NCI-H1694 (cell line): ENCODE data around the gene IGFBP2.

Experiments
- DNase-seq: peaks from one replicate; lab custom pipeline; 2025; lab: John Stamatoyannopoulos, UW

IGFBP2 gene

DNA sequence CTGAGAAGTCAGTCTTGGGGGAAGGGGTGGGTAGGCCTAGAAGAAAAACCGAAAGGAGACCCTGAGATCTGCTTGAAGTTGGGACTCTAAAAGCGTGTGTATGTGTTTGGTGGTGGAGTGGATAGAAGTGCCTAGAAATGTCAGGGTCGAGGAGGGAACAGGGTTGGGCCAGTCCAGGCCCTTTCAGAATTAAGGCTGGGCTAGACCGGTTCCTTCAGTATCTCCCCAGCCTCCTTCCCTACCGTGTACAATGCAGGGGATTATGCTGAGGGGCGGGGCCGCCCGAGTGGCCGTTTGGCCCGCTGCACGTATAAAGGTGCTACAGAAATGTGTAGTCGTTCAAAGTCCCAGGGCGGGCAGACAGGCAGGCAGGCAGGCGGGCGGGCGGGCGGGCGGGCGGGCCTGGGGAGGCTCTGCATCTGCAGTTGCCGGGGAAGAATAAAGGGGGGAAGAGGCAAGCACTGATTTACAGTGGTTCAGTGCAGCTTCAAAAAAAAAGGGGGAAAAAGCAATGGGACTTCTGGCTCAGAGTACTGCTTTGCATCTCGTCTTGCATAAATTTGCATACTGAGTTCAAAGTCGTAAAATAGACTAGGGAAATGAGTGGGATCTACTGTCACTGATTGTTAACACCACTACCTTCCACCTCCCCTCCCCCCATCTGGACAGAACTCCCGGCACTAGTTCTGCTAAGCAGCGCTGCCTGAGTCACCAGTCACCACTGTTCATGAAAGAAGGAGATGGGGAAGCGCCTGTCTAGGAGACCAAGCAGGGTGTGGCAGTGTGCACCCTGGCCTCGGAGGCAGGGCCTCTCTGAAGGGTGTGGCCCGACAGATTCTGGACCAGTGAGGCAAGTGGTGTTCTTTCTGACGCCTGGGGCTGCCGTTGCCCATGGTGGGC, 3.6 kb downstream of the IGFBP2 start:
- DNase-seq, result no peak

DNA sequence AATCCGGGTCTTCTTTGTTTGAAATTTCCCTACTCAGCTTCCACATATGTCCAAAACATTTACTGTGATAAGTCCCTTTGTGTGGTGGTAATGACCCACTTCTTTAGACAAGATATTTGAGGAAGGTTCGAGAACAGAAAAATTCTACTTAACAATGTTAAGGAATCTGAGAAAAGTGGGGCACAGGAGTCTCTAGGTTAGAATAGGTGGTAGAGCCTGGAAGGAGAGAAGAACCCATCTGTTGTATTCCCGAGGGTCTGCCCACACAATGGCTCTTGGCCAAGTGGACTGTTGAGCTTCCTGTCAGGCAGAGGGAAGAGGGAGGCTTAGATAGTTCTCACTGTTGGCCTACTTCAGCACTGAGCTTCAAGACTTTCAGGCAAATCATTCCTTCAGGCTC, 4.3 kb downstream of the IGFBP2 start:
- no peak for DNase-seq

DNA sequence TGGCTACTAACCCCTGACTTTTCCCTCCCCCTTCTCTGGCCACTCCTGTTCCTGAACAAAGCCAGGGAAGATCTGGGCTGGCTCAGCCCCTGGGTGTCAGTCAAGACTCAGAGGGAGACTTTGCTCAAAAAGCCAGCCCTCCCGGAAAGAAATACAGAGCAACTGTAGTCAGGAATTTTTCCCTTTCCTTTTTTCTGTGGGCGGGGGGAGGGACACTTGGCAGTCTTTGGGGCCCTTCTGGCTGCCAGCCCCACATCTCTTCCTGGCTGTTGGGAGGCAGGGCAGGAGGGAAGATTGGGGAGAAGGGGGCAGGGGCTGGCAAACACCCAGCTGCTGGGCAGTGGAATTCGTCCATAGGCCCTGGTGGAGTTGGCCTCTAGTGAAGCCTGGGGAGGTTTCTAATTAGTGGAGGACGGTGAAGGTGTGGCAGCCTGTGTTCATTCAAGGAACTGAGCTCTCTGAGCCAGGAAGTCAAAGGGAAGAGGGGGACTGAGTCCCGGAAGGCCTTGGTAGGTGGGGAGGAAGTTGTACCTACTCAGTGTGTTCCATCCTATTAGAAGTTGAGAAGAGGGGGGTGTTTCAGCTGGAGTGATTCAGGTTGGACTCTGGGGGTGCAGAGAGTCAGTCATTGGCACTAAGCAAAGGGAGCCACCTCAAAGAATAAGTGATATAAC, 10.9 kb downstream of the IGFBP2 start:
- no peak for DNase-seq

DNA sequence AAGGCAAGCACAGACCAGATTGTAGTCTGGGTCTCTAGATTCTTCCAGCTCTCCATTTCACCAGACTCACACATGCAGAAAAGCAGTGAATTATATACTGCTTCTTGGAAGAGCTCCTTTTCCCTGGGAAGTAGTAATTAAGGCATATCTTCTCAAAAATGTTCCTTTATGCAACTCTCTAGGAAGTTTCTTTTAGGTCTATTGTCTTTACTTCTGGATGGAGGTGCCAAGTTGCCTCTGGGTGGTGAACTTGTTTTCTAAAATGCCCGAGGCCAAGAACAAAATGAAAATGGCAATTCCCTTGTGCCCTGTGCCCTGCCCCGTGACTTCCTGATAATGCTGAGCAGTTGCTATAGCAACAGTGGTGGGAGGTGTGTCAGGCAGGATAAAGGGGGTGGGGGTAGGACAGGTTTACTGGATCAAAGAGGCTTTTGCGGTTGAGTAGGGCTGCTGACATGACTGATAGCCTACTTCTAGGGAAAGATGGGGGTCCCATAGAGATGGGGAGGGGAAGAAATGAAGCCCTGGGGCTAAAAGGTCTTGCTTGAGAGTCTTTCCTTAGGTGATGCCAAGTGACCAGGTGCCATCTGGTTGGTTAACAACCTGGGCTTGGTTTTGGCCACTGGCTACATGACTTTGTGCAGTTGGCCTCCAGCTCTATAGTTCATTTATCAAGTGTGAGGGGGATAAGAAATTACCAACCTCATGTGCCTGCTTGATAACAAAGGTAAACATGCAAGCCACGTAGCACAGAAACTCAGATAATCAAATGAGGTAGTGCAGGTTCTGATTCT, 11.8 kb downstream of the IGFBP2 start:
- no peak for DNase-seq

DNA sequence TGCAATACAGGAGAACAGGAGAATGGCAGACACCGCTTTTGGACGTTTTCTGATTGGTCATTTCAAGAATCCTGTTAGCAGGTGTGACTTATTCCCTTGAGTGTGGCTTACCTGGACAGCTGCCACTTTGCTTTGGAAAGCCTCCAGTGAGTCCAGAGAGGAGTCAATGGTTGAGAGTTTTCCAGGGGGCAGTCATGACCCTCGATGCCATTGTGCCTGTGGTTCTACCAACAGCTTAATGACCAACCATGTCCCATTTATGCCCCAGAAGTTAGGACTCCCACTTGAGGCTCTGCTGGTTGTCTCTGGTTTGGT, 12.4 kb downstream of the IGFBP2 start:
- no peak for DNase-seq

DNA sequence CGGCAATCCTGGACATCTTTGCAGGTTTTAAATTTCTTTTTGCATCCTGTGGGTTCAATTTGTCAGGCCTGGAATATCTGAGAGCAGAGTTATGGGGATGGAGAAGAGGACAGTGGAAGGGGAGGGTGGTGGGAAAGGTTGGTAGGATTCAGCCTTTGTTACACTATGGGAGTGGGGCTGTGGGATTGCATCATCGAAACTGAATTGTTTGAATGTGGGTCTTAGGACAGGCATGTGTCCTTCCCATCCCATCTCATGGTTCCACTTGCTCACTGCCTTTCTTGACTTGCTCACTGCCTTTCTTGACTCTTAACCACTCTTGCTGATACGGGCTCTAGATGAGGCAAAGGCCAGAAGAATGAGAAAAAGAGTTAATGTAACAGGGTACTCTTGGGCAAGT, 12.9 kb downstream of the IGFBP2 start:
- DNase-seq, result no peak

DNA sequence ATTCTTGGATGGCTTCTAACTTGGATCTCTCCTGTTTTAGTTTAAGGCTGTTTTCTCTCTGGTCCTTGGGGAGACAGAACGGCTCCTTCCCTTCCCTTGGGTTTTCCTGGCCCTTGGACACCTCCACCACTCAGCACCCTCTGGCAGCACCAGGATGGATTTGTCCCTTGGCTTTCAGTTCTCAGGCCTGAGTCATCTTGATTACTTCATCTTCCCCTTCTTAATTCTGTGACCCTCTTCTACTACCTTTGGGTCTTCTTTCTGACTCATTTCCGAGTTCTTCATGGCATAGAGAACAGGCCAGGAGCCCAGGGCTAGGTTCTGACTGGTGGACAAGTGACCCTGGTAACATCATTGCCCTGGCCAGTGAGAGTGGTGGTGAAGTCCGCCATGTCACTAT, 14.9 kb downstream of the IGFBP2 start:
- DNase-seq, result no peak

DNA sequence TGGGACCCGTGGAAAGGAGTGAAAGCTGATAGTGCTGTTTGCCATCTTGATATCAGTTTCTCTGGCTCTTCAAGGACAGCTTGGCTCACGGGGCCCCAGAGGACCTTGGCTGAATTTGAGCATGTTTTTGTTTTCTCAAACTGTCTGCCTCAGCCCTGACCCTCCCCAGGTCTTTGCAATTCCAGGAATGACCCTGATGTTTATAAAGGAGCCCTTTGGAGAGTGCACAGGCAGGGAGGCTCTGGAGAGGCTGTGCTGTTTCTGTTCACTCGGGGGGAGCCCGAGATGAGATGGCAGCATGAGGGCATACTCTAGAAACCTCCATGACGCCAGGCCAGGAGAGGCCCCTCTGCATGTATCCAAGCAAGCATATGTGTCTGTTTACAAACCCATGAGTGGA, 16.4 kb downstream of the IGFBP2 start:
- DNase-seq, result no peak

DNA sequence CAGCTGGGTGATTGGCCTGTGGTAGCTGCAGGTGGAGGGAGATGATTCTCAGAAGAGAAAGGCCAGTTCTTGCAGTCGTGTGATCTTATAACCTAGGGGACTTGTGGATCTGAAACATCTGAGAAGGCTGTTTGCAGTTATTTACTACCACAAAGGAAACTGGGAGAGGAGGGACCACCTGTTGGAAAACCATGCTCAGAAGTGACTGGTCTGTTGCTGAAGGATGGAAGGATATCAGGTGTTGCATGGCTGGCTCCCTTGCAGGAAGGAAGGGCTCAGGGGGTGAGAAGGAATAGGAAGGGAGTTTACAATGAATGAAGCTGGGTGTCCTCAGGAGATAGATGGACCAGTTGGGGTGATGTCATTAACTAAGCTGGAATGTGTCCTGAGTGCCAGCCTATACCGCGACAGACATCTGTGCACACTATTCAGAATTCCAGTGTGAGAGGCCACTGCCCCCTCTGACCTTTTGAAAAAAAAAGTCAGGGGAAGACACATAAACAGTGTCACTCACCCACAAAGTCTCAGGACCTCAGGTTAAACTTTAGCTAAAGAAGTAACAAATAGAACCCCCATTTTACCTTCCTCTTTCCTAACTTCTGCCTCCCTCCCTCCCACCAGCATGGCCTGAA, 17.5 kb downstream of the IGFBP2 start:
- no peak for DNase-seq

DNA sequence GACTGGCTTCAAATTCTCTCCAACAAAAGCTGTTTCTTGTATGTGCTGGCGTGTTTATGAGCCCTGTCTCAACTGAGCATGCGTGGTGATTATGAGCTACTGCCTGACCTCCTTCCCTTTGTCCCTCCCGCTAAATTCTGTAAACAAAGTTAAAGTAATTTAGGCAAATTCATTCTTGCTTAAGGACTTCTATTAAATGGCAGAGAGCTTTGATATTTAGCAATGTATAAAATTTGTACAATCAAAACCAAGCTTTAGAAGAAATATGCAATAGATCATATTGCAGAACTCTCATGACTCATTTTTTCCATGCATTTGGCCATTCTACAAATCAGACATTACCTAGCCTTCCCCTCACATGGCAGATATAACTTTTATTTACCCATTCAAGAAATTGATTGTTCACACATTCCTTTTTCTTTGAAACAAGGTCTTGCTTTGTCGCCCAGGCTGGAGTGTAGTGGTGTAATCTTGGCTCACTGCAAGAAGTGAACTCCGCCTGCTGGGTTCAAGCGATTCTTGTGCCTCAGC, 18.2 kb downstream of the IGFBP2 start:
- no peak for DNase-seq

DNA sequence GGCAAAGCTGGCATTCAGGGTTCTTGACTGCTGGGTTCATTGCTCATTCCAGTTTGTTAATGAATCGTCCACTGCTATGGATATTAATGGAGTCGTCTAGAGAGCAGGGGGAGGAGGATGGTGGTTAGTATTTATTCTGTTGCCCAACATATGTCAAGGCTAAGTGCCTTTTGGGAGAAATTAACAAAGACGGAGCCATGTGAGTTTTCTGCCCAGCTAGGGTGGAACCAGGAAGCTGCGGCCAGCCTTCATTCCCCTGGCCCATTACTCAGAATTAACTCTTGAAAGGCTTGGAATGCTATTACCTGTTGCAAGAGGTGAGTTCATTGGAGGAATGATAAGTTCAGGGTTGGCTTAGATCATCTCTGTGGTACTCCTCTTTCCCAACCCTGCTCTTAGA, 19.3 kb downstream of the IGFBP2 start:
- DNase-seq, result no peak

DNA sequence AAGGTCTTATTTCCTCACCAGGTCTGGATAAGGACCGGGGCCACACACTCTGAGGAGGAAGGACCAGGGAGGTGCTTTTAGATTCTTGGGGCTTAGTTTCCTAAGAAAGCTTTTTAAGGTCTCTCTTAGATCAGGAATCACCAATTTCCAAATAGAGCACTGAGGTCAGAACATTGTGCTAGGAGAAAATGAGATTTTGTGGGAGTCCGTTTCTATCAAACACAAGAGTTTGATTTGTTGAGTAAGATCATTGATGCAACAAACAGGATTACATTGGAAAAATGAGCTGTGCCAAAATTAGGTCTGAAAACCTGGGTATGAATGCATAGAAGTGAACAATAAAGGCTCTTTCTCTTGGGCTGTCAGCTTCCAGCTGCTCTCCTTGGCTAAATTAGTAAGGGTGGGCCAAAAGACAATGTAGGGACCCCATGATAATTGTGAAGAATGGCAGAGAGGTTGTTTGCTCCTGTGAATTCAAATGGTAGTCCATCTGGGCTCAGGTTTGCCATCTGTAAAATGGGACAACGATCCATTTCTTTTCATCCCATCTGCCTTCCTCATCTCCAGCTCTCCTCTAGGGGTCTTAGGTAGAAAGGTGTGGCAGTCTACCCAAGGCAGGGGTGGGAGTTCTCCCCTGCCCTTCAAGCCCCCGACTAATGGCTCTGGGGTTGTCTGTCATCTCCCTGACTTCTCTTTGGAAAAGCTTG, 20.0 kb downstream of the IGFBP2 start:
- DNase-seq, result no peak

DNA sequence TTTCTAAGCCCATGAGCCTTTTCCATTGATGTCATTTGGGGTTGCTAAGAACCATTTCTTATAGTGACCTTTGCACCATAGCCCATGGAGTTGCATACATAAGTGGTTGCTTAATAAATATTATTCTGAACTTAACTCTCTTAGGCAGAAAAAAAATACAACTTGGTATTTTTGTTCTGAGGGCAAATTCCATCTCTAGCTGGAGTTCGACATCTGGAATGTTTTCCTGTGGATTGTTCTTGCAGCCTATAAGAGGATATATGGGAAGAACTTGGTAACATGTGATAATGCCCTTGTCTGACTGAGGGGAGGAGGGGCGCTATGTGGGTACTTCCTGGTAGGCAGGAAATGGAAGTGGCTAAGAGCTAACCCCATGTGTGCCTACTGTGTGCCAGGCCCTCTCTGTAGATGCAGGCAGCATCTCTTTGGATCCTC, 20.7 kb downstream of the IGFBP2 start:
- DNase-seq, result no peak

DNA sequence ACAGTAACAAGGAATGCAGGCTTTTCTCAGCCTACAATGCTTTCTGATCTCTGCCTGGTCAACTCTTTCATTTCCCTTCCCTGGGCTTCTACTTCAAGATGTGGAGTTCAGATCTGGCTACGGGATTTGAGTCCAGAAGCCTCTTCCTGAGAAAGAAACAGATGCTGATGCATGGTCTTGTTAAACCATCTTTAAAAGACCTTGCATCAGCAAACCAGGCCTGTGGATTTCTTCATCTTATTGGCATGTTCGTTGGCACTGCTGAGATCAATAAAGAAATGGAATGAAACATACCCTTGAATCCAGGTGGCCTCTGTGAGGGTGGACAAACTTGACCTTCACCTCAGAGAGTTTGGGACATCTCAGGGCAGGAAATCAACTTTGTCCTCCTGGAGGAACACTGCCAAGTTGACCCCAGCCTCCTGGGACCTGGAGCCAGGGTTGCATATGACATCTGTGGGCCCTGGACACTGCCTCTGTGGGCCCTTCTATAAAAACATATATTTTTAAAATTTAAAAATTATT, 21.4 kb downstream of the IGFBP2 start:
- no peak for DNase-seq

DNA sequence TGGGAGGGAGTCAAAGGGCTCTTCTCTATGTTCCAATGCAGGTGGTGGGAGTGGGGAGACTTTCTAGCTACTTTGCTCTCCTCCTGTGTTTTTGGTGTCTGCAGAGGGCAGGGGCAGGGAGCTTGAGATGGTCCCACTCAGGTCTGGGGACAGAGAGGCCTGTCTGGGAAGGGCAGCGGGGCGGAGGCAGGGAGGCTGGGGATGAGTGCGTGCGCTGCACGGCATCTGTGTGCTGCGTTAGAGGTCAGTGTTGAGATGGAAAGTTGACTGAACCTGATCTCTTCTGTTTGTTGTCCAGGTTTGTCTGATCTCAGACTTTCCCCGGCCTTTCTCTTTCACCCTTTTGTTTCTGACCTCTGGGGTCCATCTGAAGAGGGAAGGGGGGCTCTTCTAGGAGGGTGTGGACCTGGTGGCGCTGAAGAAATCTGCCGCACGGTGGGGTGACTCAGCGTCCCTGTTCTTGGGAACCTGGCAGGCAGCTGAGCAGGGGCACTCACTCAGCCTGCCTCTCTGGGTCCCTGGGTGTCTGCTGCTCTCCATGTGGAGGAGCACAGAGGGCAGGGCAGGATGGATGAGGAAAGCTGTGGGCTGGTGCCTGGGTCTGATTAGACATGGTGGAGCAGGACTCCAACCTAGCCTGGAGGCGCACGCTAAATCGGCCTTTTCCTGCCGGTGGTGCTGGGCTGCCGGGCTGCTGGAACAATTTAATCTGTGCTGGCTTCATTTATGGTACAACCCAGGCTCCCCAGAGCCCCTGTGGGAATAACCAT, 24.1 kb downstream of the IGFBP2 start:
- no peak for DNase-seq

DNA sequence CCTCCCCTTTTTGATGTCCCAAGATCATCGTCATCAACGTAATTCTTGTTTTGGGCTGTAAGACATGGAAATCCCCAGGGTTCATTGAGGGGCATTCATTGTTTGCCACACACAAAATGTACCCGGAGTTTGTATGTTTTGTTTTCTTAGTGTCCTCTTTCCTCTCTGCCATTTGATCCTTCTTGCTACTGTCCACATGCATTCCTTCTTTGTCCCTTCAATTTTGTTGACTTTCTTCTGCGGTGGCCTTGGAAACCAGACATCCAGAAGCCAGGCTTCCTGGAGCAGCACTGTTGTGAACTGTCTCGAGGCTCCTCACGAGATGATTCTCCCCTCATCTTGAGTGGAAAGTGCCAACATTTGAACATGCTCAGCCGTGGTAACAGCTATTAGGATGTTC, 24.8 kb downstream of the IGFBP2 start:
- no peak for DNase-seq

DNA sequence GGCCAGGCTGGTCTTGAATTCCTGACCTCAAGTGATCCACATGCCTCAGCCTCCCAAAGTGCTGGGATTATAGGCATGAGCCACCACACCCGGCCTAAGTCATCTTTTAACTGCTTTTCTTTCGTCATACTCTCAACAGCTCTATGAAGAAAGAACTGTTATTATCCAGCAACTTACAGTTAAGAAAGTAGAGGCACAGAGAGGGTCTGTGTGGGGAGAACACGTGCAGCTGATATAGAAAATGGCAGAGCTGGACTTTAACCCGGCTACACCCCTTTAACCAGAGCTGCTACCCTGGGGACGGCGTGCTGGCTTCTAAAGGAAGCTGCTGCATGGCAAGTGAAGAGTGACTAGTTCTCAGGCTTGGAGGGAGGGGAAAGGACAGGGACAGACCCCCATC, 25.5 kb downstream of the IGFBP2 start:
- no peak for DNase-seq

DNA sequence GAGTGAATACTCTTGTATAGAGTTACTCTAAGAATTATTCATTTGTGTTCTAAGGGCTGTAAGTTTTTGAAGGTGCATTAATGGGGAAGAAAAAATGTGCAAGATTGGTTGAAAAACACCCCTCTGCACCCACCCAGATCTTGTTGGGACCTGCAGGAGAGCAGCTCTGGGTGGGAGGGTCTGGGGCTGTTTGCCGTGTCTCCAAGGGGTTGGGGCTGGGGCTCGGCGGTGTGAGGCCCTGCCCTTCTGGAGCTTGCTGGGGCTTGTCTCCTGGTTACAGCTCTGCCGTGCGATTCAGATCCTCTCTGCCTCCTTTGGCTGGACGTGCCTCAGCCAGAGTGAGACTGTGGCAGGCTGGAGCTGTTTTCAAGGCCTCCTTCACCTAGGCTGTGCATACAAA, 26.1 kb downstream of the IGFBP2 start:
- no peak for DNase-seq

DNA sequence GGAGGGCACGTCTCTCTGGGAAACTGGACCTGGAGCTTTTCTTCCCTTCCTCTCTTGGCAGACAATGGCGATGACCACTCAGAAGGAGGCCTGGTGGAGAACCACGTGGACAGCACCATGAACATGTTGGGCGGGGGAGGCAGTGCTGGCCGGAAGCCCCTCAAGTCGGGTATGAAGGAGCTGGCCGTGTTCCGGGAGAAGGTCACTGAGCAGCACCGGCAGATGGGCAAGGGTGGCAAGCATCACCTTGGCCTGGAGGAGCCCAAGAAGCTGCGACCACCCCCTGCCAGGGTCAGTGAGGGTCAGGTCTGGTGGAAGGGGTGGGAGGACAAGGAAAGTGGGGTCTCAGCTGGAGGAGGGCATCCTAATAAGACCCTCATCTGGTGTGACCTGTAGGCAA, 27.3 kb downstream of the IGFBP2 start:
- DNase-seq, result no peak

DNA sequence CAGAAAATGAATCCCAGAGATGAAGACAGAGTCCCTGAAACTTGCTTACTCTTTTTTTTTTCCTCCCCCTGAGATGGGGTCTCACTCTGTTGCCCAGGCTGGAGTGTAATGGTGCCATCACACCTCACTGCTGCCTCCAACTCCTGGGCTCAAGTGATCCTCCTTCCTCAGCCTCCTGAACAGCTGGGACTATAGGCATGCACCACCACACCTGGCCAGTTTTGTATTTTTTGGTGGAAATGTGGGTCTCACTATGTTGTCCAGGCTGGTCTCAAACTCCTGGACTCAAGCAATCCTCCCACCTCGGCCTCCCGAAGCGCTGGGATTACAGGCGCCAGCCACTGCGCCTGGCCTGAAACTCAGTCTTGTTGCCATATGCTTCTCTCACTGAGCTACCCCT, 27.8 kb downstream of the IGFBP2 start:
- no peak for DNase-seq
